HEK293 (cell line): ENCODE data around the gene FASTK.

ENCODE experiments used
- CTCF ChIA-PET: fragments of 350-600 bp; formaldehyde crosslinking; extraction: SDS; loops from one replicate; lab custom pipeline; 2021; ENCODE audit warnings: antibody characterized with exemption; lab: Yijun Ruan, JAX
- POLR2A ChIA-PET: fragments of 300-600 bp; formaldehyde crosslinking; extraction: SDS; loops from one replicate; lab custom pipeline; 2020; ENCODE audit warnings: antibody characterized with exemption, inconsistent platforms; lab: Yijun Ruan, JAX
- H3K27ac ChIP-seq: fragments of 200-500 bp; sonication (Bioruptor generic); 2 replicates; pipeline ENCODE4 v1.5.1; 2014; ENCODE audit warnings: low read depth, low read length, control low read depth, inconsistent platforms; ENCODE audit errors: extremely low read depth
- H3K36me3 ChIP-seq, 2 experiments: fragments of 200-500 bp in 1 of 2; sonication (Bioruptor generic) in 1 of 2; 1 replicate in 1 of 2; 2 replicates in 1 of 2; pipeline ENCODE4 v1.5.1; 2014 to 2017; ENCODE audit warnings: inconsistent platforms in 2 of 2, low read length in 2 of 2; ENCODE audit not compliant: control insufficient read depth in 2 of 2, insufficient read depth in 1 of 2
- H3K4me1 ChIP-seq: fragments of 200-500 bp; sonication (Bioruptor generic); 2 replicates; pipeline ENCODE4 v1.5.1; 2014; ENCODE audit warnings: mild to moderate bottlenecking, low read length, inconsistent platforms; ENCODE audit not compliant: control insufficient read depth, insufficient read depth
- H3K4me3 ChIP-seq: 2 replicates; pipeline ENCODE4 v1.5.1; 2011; ENCODE audit warnings: low read depth, mild to moderate bottlenecking, control low read depth, low read length, moderate library complexity
- H3K9me3 ChIP-seq: fragments of 200-500 bp; sonication (Bioruptor generic); 2 replicates; pipeline ENCODE4 v1.5.1; 2014; ENCODE audit warnings: low read depth, low read length, inconsistent platforms; ENCODE audit not compliant: control insufficient read depth, insufficient read depth
- BCL11B ChIP-seq: fragments of 450-650 bp; formaldehyde crosslinking; IDR thresholded peaks from 2 replicates; pipeline ENCODE4 v1.5.1; 2016; ENCODE audit warnings: low read depth, missing biosample characterization, missing genetic modification characterization
- GLIS2 ChIP-seq: fragments of 450-650 bp; formaldehyde crosslinking; IDR thresholded peaks from 2 replicates; pipeline ENCODE4 v1.5.1; 2016; ENCODE audit warnings: missing biosample characterization, missing genetic modification characterization
- HOXC10 ChIP-seq: sonication (generic); formaldehyde crosslinking; IDR thresholded peaks from 2 replicates; pipeline ENCODE4 v1.8.1; 2023; ENCODE audit warnings: mild to moderate bottlenecking, missing genetic modification reagents
- KLF1 ChIP-seq: fragments of 450-650 bp; formaldehyde crosslinking; IDR thresholded peaks from 2 replicates; pipeline ENCODE4 v1.5.1; 2016; ENCODE audit warnings: missing biosample characterization, missing genetic modification characterization
- YY1 ChIP-seq: fragments of 450-650 bp; formaldehyde crosslinking; IDR thresholded peaks from 2 replicates; pipeline ENCODE4 v1.5.1; 2018; ENCODE audit warnings: missing biosample characterization, missing genetic modification characterization
- ZBTB20 ChIP-seq: fragments of 450-650 bp; formaldehyde crosslinking; IDR thresholded peaks from 2 replicates; pipeline ENCODE4 v1.5.1; 2016; ENCODE audit warnings: missing biosample characterization, missing genetic modification characterization
- ZBTB21 ChIP-seq: fragments of 450-650 bp; formaldehyde crosslinking; IDR thresholded peaks from 2 replicates; pipeline ENCODE4 v1.5.1; 2017; ENCODE audit warnings: missing biosample characterization, missing genetic modification characterization
- ZFHX2 ChIP-seq: fragments of 450-650 bp; formaldehyde crosslinking; conservative IDR thresholded peaks from 2 replicates; pipeline ENCODE4 v1.5.1; 2016; ENCODE audit warnings: missing biosample characterization, missing genetic modification characterization
- ZFP3 ChIP-seq: fragments of 450-650 bp; formaldehyde crosslinking; IDR thresholded peaks from 2 replicates; pipeline ENCODE4 v1.5.1; 2016; ENCODE audit warnings: low read depth, missing biosample characterization, missing genetic modification characterization
- ZNF132 ChIP-seq: fragments of 450-650 bp; formaldehyde crosslinking; IDR thresholded peaks from 2 replicates; pipeline ENCODE4 v1.5.1; 2017; ENCODE audit warnings: missing biosample characterization, missing genetic modification characterization, borderline replicate concordance
- ZNF155 ChIP-seq: fragments of 450-650 bp; formaldehyde crosslinking; IDR thresholded peaks from 2 replicates; pipeline ENCODE4 v1.5.1; 2016; ENCODE audit warnings: missing biosample characterization, missing genetic modification characterization
- ZNF174 ChIP-seq: fragments of 450-650 bp; formaldehyde crosslinking; IDR thresholded peaks from 2 replicates; pipeline ENCODE4 v1.5.0; 2017; ENCODE audit warnings: missing biosample characterization, mild to moderate bottlenecking, missing genetic modification characterization
- ZNF202 ChIP-seq: fragments of 450-650 bp; formaldehyde crosslinking; IDR thresholded peaks from 2 replicates; pipeline ENCODE4 v1.5.1; 2016; ENCODE audit warnings: missing biosample characterization, missing genetic modification characterization, borderline replicate concordance
- ZNF335 ChIP-seq: fragments of 450-650 bp; formaldehyde crosslinking; conservative IDR thresholded peaks from 2 replicates; pipeline ENCODE4 v1.5.1; 2016; ENCODE audit warnings: missing biosample characterization, missing genetic modification characterization
- ZNF350 ChIP-seq: fragments of 450-650 bp; formaldehyde crosslinking; IDR thresholded peaks from 2 replicates; pipeline ENCODE4 v1.5.0; 2017; ENCODE audit warnings: missing biosample characterization, mild to moderate bottlenecking, missing genetic modification characterization
- ZNF391 ChIP-seq: fragments of 450-650 bp; formaldehyde crosslinking; IDR thresholded peaks from 2 replicates; pipeline ENCODE4 v1.5.1; 2016; ENCODE audit warnings: low read depth, missing biosample characterization, missing genetic modification characterization, borderline replicate concordance
- ZNF394 ChIP-seq: fragments of 450-650 bp; formaldehyde crosslinking; IDR thresholded peaks from 2 replicates; pipeline ENCODE4 v1.5.1; 2016; ENCODE audit warnings: missing biosample characterization, missing genetic modification characterization, mild to moderate bottlenecking, moderate library complexity, borderline replicate concordance
- ZNF473 ChIP-seq: fragments of 450-650 bp; formaldehyde crosslinking; IDR thresholded peaks from 2 replicates; pipeline ENCODE4 v1.5.1; 2017; ENCODE audit warnings: missing biosample characterization, missing genetic modification characterization
- ZNF776 ChIP-seq: fragments of 450-650 bp; formaldehyde crosslinking; IDR thresholded peaks from 2 replicates; pipeline ENCODE4 v1.5.0; 2017; ENCODE audit warnings: missing biosample characterization, missing genetic modification characterization, borderline replicate concordance
- ZNF792 ChIP-seq: fragments of 450-650 bp; formaldehyde crosslinking; IDR thresholded peaks from 2 replicates; pipeline ENCODE4 v1.5.1; 2016; ENCODE audit warnings: missing biosample characterization, missing genetic modification characterization
- ZSCAN16 ChIP-seq: fragments of 450-650 bp; formaldehyde crosslinking; IDR thresholded peaks from 2 replicates; pipeline ENCODE4 v1.5.1; 2016; ENCODE audit warnings: missing biosample characterization, missing genetic modification characterization
- TF ChIP-seq, protein P1 (sequence below): fragments of 450-650 bp; formaldehyde crosslinking; IDR thresholded peaks from 2 replicates; pipeline ENCODE4 v1.5.1; 2016; ENCODE audit warnings: missing biosample characterization, missing genetic modification characterization
- TF ChIP-seq, protein P2 (sequence below): fragments of 450-650 bp; formaldehyde crosslinking; IDR thresholded peaks from 2 replicates; pipeline ENCODE4 v1.5.1; 2016; ENCODE audit warnings: missing biosample characterization, missing genetic modification characterization

Gene FASTK

GRCh38 chr7:151060416-151061212, 20.0 kb downstream of the FASTK start (continued):
- TF ChIP-seq ZNF202 (tag by site-specific recombination) (no peak), ZFP3 (0 out of 2 replicates have a peak, but pooled peaks have one; percentile 54), HOXC10 (CRISPR knock-in tag) (no peak), ZNF776 (tag by site-specific recombination) (no peak), ZNF350 (tag by site-specific recombination) (no peak), ZFHX2 (tag by site-specific recombination) (peak; percentile 98), KLF1 (tag by site-specific recombination) (peak; percentile 88), ZNF174 (tag by site-specific recombination) (no peak), ZBTB21 (tag by site-specific recombination) (no peak), ZNF155 (tag by site-specific recombination) (no peak), ZNF473 (tag by site-specific recombination) (no peak), YY1 (tag by site-specific recombination) (no peak), ZSCAN16 (tag by site-specific recombination) (0 out of 2 replicates have a peak, but pooled peaks have one; percentile 8), BCL11B (tag by site-specific recombination) (no peak)

- Histone ChIP-seq H3K36me3 (peaks cover 0 to 40% of the 10 kb centered on the region in 2 experiments; a peak in 1 of 3 replicates), H3K9me3 (no peaks in the 10 kb centered on the region), H3K4me1 (no peaks in the 10 kb centered on the region; the same call in 1 of the 2 replicates), H3K27ac (peak overlapping the region; percentile 21; the same call in 1 of the 2 replicates), H3K4me3 (peak overlapping the region; percentile 71)
- TF ChIP-seq, protein P1, sequence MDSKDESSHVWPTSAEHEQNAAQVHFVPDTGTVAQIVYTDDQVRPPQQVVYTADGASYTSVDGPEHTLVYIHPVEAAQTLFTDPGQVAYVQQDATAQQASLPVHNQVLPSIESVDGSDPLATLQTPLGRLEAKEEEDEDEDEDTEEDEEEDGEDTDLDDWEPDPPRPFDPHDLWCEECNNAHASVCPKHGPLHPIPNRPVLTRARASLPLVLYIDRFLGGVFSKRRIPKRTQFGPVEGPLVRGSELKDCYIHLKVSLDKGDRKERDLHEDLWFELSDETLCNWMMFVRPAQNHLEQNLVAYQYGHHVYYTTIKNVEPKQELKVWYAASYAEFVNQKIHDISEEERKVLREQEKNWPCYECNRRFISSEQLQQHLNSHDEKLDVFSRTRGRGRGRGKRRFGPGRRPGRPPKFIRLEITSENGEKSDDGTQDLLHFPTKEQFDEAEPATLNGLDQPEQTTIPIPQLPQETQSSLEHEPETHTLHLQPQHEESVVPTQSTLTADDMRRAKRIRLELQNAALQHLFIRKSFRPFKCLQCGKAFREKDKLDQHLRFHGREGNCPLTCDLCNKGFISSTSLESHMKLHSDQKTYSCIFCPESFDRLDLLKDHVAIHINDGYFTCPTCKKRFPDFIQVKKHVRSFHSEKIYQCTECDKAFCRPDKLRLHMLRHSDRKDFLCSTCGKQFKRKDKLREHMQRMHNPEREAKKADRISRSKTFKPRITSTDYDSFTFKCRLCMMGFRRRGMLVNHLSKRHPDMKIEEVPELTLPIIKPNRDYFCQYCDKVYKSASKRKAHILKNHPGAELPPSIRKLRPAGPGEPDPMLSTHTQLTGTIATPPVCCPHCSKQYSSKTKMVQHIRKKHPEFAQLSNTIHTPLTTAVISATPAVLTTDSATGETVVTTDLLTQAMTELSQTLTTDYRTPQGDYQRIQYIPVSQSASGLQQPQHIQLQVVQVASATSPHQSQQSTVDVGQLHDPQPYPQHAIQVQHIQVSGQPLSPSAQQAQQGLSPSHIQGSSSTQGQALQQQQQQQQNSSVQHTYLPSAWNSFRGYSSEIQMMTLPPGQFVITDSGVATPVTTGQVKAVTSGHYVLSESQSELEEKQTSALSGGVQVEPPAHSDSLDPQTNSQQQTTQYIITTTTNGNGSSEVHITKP (tag by site-specific recombination), result peak; percentile 38; the same call in 1 of the 2 replicates
- TF ChIP-seq ZNF335 (peak; percentile 67), ZNF391 (tag by site-specific recombination) (0 out of 2 replicates have a peak, but pooled peaks have one; percentile 10), ZBTB20 (tag by site-specific recombination) (peak; percentile 81), ZNF792 (tag by site-specific recombination) (no peak), ZNF132 (tag by site-specific recombination) (no peak), GLIS2 (tag by site-specific recombination) (peak; percentile 43), ZNF394 (peak; percentile 28; the same call in 1 of the 2 replicates)
- TF ChIP-seq, protein P2, sequence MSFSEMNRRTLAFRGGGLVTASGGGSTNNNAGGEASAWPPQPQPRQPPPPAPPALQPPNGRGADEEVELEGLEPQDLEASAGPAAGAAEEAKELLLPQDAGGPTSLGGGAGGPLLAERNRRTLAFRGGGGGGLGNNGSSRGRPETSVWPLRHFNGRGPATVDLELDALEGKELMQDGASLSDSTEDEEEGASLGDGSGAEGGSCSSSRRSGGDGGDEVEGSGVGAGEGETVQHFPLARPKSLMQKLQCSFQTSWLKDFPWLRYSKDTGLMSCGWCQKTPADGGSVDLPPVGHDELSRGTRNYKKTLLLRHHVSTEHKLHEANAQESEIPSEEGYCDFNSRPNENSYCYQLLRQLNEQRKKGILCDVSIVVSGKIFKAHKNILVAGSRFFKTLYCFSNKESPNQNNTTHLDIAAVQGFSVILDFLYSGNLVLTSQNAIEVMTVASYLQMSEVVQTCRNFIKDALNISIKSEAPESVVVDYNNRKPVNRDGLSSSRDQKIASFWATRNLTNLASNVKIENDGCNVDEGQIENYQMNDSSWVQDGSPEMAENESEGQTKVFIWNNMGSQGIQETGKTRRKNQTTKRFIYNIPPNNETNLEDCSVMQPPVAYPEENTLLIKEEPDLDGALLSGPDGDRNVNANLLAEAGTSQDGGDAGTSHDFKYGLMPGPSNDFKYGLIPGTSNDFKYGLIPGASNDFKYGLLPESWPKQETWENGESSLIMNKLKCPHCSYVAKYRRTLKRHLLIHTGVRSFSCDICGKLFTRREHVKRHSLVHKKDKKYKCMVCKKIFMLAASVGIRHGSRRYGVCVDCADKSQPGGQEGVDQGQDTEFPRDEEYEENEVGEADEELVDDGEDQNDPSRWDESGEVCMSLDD (tag by site-specific recombination), result peak; percentile 10
- CTCF ChIA-PET, result interaction anchor here (0.6 to 1.4 kb wide), 7 partner anchors 18 to 1534 kb away, joined by 3 to 6 read pairs (median 4); no protein-coding TSS in a partner anchor
- POLR2A ChIA-PET, result interaction anchor here (0.6 to 3.4 kb wide), 5 partner anchors 17 to 32 kb away, joined by 3 to 13 read pairs (median 6); partner anchors contain the start of genes ABCB8 and FASTK
Measured at GRCh38 chr7:151060113-151060415, 20.5 kb downstream of the FASTK start.
